ENCODE data around the gene DLG1.
"Not testable (repeated sequence)": the region's sequence is repeated elsewhere in the genome, so short reads cannot be mapped to it uniquely, and the experiment has no call there.

DNA sequence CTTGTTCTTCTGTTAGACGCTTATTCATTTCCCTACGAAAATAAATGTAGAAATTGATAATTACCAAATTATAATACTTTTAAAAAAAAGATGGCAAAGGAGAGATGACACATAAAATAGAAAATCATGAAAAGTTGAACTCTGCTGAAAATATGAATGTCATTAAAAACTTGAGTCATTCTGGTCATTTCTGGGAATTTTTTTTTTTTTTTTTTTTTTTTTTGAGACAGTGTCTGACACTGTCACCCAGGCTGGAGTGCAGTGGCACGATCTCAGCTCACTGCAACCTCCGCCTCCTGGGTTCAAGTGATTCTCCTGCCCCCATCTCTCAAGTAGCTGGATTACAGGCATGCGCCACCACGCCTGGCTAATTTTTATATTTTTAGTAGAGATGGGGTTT is 246.8 kb downstream of the DLG1 start:
- TF ChIP-seq, protein P1, sequence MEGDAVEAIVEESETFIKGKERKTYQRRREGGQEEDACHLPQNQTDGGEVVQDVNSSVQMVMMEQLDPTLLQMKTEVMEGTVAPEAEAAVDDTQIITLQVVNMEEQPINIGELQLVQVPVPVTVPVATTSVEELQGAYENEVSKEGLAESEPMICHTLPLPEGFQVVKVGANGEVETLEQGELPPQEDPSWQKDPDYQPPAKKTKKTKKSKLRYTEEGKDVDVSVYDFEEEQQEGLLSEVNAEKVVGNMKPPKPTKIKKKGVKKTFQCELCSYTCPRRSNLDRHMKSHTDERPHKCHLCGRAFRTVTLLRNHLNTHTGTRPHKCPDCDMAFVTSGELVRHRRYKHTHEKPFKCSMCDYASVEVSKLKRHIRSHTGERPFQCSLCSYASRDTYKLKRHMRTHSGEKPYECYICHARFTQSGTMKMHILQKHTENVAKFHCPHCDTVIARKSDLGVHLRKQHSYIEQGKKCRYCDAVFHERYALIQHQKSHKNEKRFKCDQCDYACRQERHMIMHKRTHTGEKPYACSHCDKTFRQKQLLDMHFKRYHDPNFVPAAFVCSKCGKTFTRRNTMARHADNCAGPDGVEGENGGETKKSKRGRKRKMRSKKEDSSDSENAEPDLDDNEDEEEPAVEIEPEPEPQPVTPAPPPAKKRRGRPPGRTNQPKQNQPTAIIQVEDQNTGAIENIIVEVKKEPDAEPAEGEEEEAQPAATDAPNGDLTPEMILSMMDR (IDR thresholded peaks at IDR 0.05) = not testable (repeated sequence)
- not testable (repeated sequence) for TF ChIP-seq POLR2AphosphoS5 (IDR thresholded peaks at IDR 0.05); EP300 (IDR thresholded peaks at IDR 0.05; ENCODE audit: low read depth); POLR2A (IDR thresholded peaks at IDR 0.05)

Measured in transverse colon (tissue), 4 donors.